Endothelial cell of umbilical vein (primary cell): Measurements from ENCODE around the gene KCNMA1. TPM values are rescaled to one million over a fixed set of nuclear protein-coding genes. Genes with fewer than 3 reads are reported as not detected.

Experiments used
- BruUV-seq: library from RNA; stranded (reverse); fragments of 400-500 nt; replicated peaks from 2 replicates; lab custom pipeline; 2021; lab: Mats Ljungman, UMichigan
- CTCF ChIA-PET: fragments of 300-600, 350-600 bp; sonication (Branson Sonifier 250); formaldehyde crosslinking; loops from one replicate; lab custom pipeline; 2021; ENCODE audit warnings: antibody characterized with exemption, inconsistent platforms; lab: Charles Lee
- POLR2A ChIA-PET: fragments of 300-600, 350-600 bp; sonication (Branson Sonifier 250); formaldehyde crosslinking; loops from one replicate; lab custom pipeline; 2021; ENCODE audit warnings: antibody characterized with exemption, inconsistent platforms; lab: Charles Lee
- DNase-seq: peaks from one replicate; pipeline ENCODE4 v3.0.0-alpha.2; 2011; ENCODE audit warnings: low read depth, low spot score
- FAIRE-seq: peaks from 2 replicates; lab custom pipeline; 2011; peaks lifted over from hg19 to GRCh38; lab: Jason Lieb, UNC
- H2AFZ ChIP-seq: 2 replicates; pipeline ENCODE4 v1.6.0; 2012; ENCODE audit warnings: low read depth, low read length, control low read depth, inconsistent platforms
- H3K27ac ChIP-seq: 2 replicates; pipeline ENCODE4 v1.5.1; 2011; ENCODE audit warnings: low read depth, mild to moderate bottlenecking, control low read depth, low read length, moderate library complexity; ENCODE audit not compliant: insufficient read depth
- H3K27me3 ChIP-seq, 2 experiments: 2 replicates each; pipeline versions ENCODE4 v1.6.0 to v1.6.1; 2011; ENCODE audit warnings: low read length in 2 of 2, mixed read lengths in 1 of 2; ENCODE audit not compliant: control insufficient read depth in 2 of 2, insufficient read depth in 2 of 2
- H3K36me3 ChIP-seq, 2 experiments: 2 replicates in 1 of 2; 3 replicates in 1 of 2; pipeline ENCODE4 v1.5.1; 2011; ENCODE audit warnings: low read length in 2 of 2, mild to moderate bottlenecking in 1 of 2, moderate library complexity in 1 of 2; ENCODE audit not compliant: control insufficient read depth in 2 of 2, insufficient read depth in 2 of 2; ENCODE audit errors: extremely low read depth in 1 of 2
- H3K4me1 ChIP-seq: 3 replicates; pipeline ENCODE4 v1.5.1; 2011; ENCODE audit warnings: mild to moderate bottlenecking, low read length; ENCODE audit not compliant: control insufficient read depth, insufficient read depth; ENCODE audit errors: extremely low read depth
- H3K4me2 ChIP-seq: 2 replicates; pipeline ENCODE4 v1.6.1; 2011; ENCODE audit warnings: low read length, control low read depth, mixed read lengths; ENCODE audit not compliant: insufficient read depth
- H3K4me3 ChIP-seq, 3 experiments: fragments of 200-600 bp in 1 of 3; sonication (generic), shearing (Covaris generic) in 1 of 3; replicated peaks in 1 of 3; 2 replicates each; pipeline ENCODE4 v1.5.1; 2011 to 2016; ENCODE audit warnings: control low read depth in 3 of 3, low read length in 3 of 3, mild to moderate bottlenecking in 2 of 3, inconsistent platforms in 1 of 3, low read depth in 1 of 3, moderate library complexity in 1 of 3; ENCODE audit not compliant: insufficient read depth in 1 of 3
- H3K79me2 ChIP-seq: 2 replicates; pipeline ENCODE4 v1.6.0; 2012; ENCODE audit warnings: low read length, inconsistent platforms; ENCODE audit not compliant: control insufficient read depth, insufficient read depth
- H3K9ac ChIP-seq: replicated peaks from 2 replicates; pipeline ENCODE3; 2011; ENCODE audit warnings: low read length, control low read depth; ENCODE audit not compliant: insufficient read depth; ENCODE audit errors: extremely low read depth
- H3K9me1 ChIP-seq: replicated peaks from 3 replicates; pipeline ENCODE4 v1.6.0; 2011; ENCODE audit warnings: mild to moderate bottlenecking, low read length; ENCODE audit not compliant: control insufficient read depth, insufficient read depth; ENCODE audit errors: extremely low read depth
- H3K9me3 ChIP-seq: replicated peaks from 2 replicates; pipeline ENCODE4 v1.5.1; 2012; ENCODE audit warnings: low read length, inconsistent platforms; ENCODE audit not compliant: control insufficient read depth, insufficient read depth
- H4K20me1 ChIP-seq: replicated peaks from 2 replicates; pipeline ENCODE3; 2011; ENCODE audit warnings: mild to moderate bottlenecking, low read length; ENCODE audit not compliant: control insufficient read depth, insufficient read depth; ENCODE audit errors: extremely low read depth
- EZH2 ChIP-seq: IDR thresholded peaks from 2 replicates; pipeline ENCODE4 v1.6.1; 2012; ENCODE audit warnings: borderline replicate concordance, low read depth, mild to moderate bottlenecking, moderate library complexity, low read length, inconsistent platforms; ENCODE audit not compliant: severe bottlenecking
- FOS ChIP-seq: IDR thresholded peaks from 2 replicates; pipeline ENCODE4 v1.6.1; 2011; ENCODE audit warnings: mild to moderate bottlenecking, low read length, moderate library complexity, borderline replicate concordance; ENCODE audit not compliant: insufficient read depth
- GATA2 ChIP-seq: IDR thresholded peaks from 2 replicates; pipeline ENCODE4 v1.7.0; 2011; ENCODE audit warnings: low read depth, mild to moderate bottlenecking, moderate library complexity, mixed read lengths, low read length; ENCODE audit not compliant: insufficient read length, insufficient read depth
- JUN ChIP-seq: IDR thresholded peaks from 2 replicates; pipeline ENCODE4 v1.6.1; 2011; ENCODE audit warnings: borderline replicate concordance, low read depth; ENCODE audit not compliant: insufficient read length, insufficient read depth
- MYC ChIP-seq: IDR thresholded peaks from one replicate; pipeline ENCODE4 v1.6.1; 2011; ENCODE audit warnings: mild to moderate bottlenecking, low read depth, low read length
- POLR2A ChIP-seq: IDR thresholded peaks from 2 replicates; pipeline ENCODE4 v1.6.1; 2012; ENCODE audit warnings: low read depth, mild to moderate bottlenecking, control low read depth, low read length
- POLR2AphosphoS5 ChIP-seq: IDR thresholded peaks from 2 replicates; pipeline ENCODE4 v1.6.1; 2012; ENCODE audit warnings: low read depth, mild to moderate bottlenecking, control low read depth, low read length, moderate library complexity; ENCODE audit not compliant: insufficient read depth
- dilution Hi-C: fragments of 300-500 bp; cut with MboI; formaldehyde crosslinking; loops from one replicate; pipeline ENCODE4 v1.15.0; 2019; ENCODE audit warnings: low sequenced_read_pairs; ENCODE audit not compliant: extremely low pct_ligation_motif_present
- intact Hi-C: fragments of 100-400 bp; cut with micrococcal nuclease; formaldehyde crosslinking; loops from one replicate; pipeline ENCODE4 v1.10.0; 2022
- polyA plus RNA-seq, 4 experiments: library from polyadenylated mRNA; depleted of rRNA in 3 of 4; stranded (reverse) in 3 of 4; unstranded in 1 of 4; fragments of >200 nt; gene quantifications; 2 replicates each; pipeline versions ENCODE4 v1.2.1 to v1.2.3, GENCODE V29; 2011 to 2012; ENCODE audit warnings: missing spikeins in 1 of 4
- total RNA-seq: library from RNA; stranded (reverse); gene quantifications from 2 replicates; pipeline ENCODE4 v1.2.3, GENCODE V29; 2021
- TF ChIP-seq, protein P1 (sequence below): IDR thresholded peaks from 2 replicates; pipeline ENCODE4 v1.6.1; 2011; ENCODE audit not compliant: insufficient read depth, insufficient read length
- TF ChIP-seq, protein P2 (sequence below), 2 donors: IDR thresholded peaks; 1 replicate in 1 of 2; 2 replicates in 1 of 2; pipeline ENCODE4 v1.5.1; 2011; ENCODE audit warnings: low read length in 2 of 2, mild to moderate bottlenecking in 2 of 2, moderate library complexity in 2 of 2, control low read depth in 1 of 2, inconsistent platforms in 1 of 2, low read depth in 1 of 2; ENCODE audit not compliant: insufficient read depth in 1 of 2; ENCODE audit errors: extremely low read depth in 1 of 2

Gene KCNMA1
- total and polyA plus RNA-seq, 2 donors (not counting 3 experiments of a cell fraction or from before 2014, with no cell fraction given), result 0.10 to 0.82 TPM

DNA sequence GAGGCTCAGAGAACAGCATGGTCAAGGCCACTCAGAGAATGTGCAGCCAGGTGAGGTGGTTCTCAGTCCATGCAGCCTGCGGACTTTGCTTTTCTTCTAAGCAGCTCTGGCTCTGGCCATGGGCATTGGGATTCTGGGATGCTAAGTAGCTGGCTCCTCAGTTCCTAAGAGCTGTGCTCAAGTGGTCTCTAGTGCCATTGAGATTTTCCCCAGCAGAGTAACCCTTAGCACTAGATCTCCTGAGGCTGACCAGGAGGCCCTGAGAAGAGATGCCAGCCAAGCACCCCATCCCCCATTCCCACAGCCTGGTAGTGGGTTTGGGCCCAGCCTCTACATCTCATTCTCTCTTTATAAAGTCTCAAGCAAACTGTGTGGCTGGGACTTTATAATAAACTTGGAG lies 77.1 kb downstream of the KCNMA1 start:
- dilution Hi-C loops, result no loop called here
- H3K36me3 ChIP-seq, result no peaks in the 10 kb centered on the region
- no peak for DNase-seq
- no TSS peak for BruUV-seq
- ChIA-PET CTCF (interaction anchor here (0.8 kb wide), 1 partner anchor 130 kb away, joined by 3 read pairs; no protein-coding TSS in a partner anchor), POLR2A (no interaction called here)
- H3K27me3 ChIP-seq, result no peaks in the 10 kb centered on the region
- no peaks in the 10 kb centered on the region for H3K9me1 ChIP-seq
- H3K4me2 ChIP-seq, result no peak overlapping the region
- no peaks in the 10 kb centered on the region for H3K4me1 ChIP-seq
- H4K20me1 ChIP-seq, result no peaks in the 10 kb centered on the region
- H3K9me3 ChIP-seq, result no peaks in the 10 kb centered on the region
- TF ChIP-seq MYC, result no peak
- TF ChIP-seq FOS, result no peak
- no peak for TF ChIP-seq GATA2
- no peak for TF ChIP-seq POLR2AphosphoS5
- TF ChIP-seq, protein P1, sequence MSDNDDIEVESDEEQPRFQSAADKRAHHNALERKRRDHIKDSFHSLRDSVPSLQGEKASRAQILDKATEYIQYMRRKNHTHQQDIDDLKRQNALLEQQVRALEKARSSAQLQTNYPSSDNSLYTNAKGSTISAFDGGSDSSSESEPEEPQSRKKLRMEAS, result no peak
- TF ChIP-seq JUN, result no peak
- TF ChIP-seq, protein P2, sequence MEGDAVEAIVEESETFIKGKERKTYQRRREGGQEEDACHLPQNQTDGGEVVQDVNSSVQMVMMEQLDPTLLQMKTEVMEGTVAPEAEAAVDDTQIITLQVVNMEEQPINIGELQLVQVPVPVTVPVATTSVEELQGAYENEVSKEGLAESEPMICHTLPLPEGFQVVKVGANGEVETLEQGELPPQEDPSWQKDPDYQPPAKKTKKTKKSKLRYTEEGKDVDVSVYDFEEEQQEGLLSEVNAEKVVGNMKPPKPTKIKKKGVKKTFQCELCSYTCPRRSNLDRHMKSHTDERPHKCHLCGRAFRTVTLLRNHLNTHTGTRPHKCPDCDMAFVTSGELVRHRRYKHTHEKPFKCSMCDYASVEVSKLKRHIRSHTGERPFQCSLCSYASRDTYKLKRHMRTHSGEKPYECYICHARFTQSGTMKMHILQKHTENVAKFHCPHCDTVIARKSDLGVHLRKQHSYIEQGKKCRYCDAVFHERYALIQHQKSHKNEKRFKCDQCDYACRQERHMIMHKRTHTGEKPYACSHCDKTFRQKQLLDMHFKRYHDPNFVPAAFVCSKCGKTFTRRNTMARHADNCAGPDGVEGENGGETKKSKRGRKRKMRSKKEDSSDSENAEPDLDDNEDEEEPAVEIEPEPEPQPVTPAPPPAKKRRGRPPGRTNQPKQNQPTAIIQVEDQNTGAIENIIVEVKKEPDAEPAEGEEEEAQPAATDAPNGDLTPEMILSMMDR (IDR thresholded peaks at IDR 0.05; ENCODE audit: extremely low read depth in 1 of 2, insufficient read depth in 1 of 2, low read depth in 1 of 2, low read length in 2 of 2), result no peak
- TF ChIP-seq EZH2, result no peak
- TF ChIP-seq POLR2A, result no peak
- intact Hi-C loops, result no loop called here
- no peaks in the 10 kb centered on the region for H3K79me2 ChIP-seq
- no peak overlapping the region for H3K27ac ChIP-seq
- no peak for FAIRE-seq
- H3K9ac ChIP-seq, result no peak overlapping the region
- H2AFZ ChIP-seq, result no peak overlapping the region
- H3K4me3 ChIP-seq, result no peak overlapping the region
